GM12801 (cell line): ENCODE data around the gene CYP27B1.

Experiments
- CTCF ChIP-seq: IDR thresholded peaks from one replicate; pipeline ENCODE4 v1.5.1; 2011; ENCODE audit warnings: control low read depth; ENCODE audit not compliant: insufficient read length; ENCODE audit errors: extremely low read depth

CYP27B1 gene

GRCh38 chr12:57811028-57811755 lies 44.3 kb upstream of the CYP27B1 start:
- TF ChIP-seq CTCF, result no peak

- TF ChIP-seq CTCF, result no peak
These were observed 43.6 kb upstream of the CYP27B1 start for GRCh38 chr12:57810450-57810849.

- no peak for TF ChIP-seq CTCF
These were observed 42.5 kb upstream of the CYP27B1 start for GRCh38 chr12:57809425-57809824.

GRCh38 chr12:57808351-57808750 lies 41.5 kb upstream of the CYP27B1 start:
- TF ChIP-seq CTCF, result no peak

- no peak for TF ChIP-seq CTCF
These were observed 40.4 kb upstream of the CYP27B1 start for GRCh38 chr12:57807285-57807684.

- no peak for TF ChIP-seq CTCF
These were observed 39.8 kb upstream of the CYP27B1 start for GRCh38 chr12:57806677-57807076.

- no peak for TF ChIP-seq CTCF
These were observed 36.5 kb upstream of the CYP27B1 start for GRCh38 chr12:57803319-57803893.
